ENCODE data around the gene WDFY2. TPM values are rescaled to one million over a fixed set of nuclear protein-coding genes. Genes with fewer than 3 reads are reported as not detected.
"Not testable (repeated sequence)": the region's sequence is repeated elsewhere in the genome, so short reads cannot be mapped to it uniquely, and the experiment has no call there.

WDFY2 gene
- total RNA-seq, 4 donors from 2014 or later, result 5.2 to 11.5 (median 8.5) TPM

DNA sequence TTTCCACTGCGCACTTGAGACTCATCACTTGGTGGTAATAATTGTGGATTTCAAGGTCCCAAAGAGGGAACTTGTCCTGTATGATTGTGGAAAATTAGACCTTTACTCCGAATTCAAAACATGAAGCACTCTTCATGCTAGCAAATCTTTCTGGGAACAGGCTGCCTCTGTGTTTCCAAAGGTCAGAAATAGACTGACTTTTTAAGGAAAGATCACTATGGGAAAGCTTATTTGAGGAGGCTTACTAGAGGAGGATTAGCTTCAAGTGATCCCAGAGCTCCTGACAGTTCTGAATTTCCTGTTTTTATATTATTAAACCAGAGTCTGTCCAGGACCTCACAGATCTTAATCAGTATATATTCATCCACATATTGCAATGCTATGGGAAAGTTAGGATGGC is 5.5 kb downstream of the WDFY2 start:
- 71 to 79% methylated on average over 2 of the region's 2 CpGs for WGBS, 2 donors (ENCODE audit: low coverage in 1 of 2)
- Histone ChIP-seq H3K27me3 (no peaks in the 10 kb centered on the region), H3K4me1 (peaks cover 0 to 61% (median 4%) of the 10 kb centered on the region in 3 donors), H3K36me3 (no peaks in the 10 kb centered on the region), H3K27ac (peak overlapping the region in 2 of 4 donors; percentile 26 to 56), H3K4me3 (no peak overlapping the region), H3K9me3 (no peaks in the 10 kb centered on the region)
- TF ChIP-seq POLR2AphosphoS5 (IDR thresholded peaks at IDR 0.05) (no peak), POLR2A (IDR thresholded peaks at IDR 0.05) (no peak), CTCF (IDR thresholded peaks at IDR 0.05) (no peak), EP300 (IDR thresholded peaks at IDR 0.05) (no peak)
- ATAC-seq, result no peak

GRCh38 chr13:51590231-51590970 is 6.1 kb downstream of the WDFY2 start:
- H3K4me1 ChIP-seq, result peaks cover 0 to 56% (median 4%) of the 10 kb centered on the region in 3 donors

DNA sequence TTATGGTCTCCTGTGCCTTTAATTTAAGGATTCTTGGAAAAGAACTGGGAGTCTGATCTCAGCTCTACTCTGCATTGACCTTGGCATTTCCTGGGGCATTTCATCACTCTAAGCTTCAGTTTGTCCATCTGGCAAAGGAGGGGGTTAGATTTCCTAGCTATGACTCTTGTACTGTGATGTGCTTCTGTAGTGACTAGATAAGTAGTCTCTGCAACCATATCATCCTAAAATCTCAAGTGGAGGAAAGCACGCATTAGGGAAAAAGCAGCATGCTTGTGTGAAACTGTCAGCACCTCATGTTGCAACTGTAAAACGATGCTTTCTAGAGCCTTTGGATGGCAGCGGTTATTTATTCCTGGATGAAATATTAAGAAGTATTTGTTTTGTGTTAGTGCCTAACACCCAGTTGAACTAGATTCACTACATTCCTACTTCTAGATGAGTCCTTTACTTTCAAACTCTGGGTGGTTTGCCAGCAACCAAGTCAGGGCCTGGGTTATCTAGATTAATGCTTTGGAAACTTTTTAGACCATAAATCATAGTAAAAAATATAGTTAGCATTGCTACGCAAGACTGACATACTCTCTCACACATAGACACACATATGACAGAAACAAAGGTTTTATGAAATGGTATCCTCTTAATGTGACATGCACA is 6.8 kb downstream of the WDFY2 start:
- TF ChIP-seq POLR2AphosphoS5 (IDR thresholded peaks at IDR 0.05) (peak; percentile 70), EP300 (IDR thresholded peaks at IDR 0.05) (no peak)
- Histone ChIP-seq H3K27ac (peak overlapping the region in 2 of 4 donors; percentile 39 to 56), H3K4me3 (no peak overlapping the region), H3K9me3 (no peaks in the 10 kb centered on the region), H3K4me1 (peaks cover 0 to 49% (median 0%) of the 10 kb centered on the region in 3 donors), H3K27me3 (no peaks in the 10 kb centered on the region), H3K36me3 (no peaks in the 10 kb centered on the region)
- ATAC-seq, result peak; percentile 93
- WGBS, 2 donors (ENCODE audit: low coverage in 1 of 2), result 22 to 39% methylated on average over 4 of the region's 4 CpGs

More at GRCh38 chr13:51590231-51590970, 6.1 kb downstream of the WDFY2 start:
- no peaks in the 10 kb centered on the region for H3K27me3 ChIP-seq
- no peak for TF ChIP-seq POLR2AphosphoS5 (IDR thresholded peaks at IDR 0.05)
- TF ChIP-seq POLR2A (IDR thresholded peaks at IDR 0.05), result no peak
- no peak for TF ChIP-seq CTCF (IDR thresholded peaks at IDR 0.05)
- no peak for TF ChIP-seq EP300 (IDR thresholded peaks at IDR 0.05)
- H3K27ac ChIP-seq, result peak overlapping the region in 2 of 4 donors; percentile 39 to 56
- no peaks in the 10 kb centered on the region for H3K36me3 ChIP-seq
- 6 to 36% methylated on average over 1 of the region's 1 CpG for WGBS, 2 donors (ENCODE audit: low coverage in 1 of 2)
- H3K9me3 ChIP-seq, result no peaks in the 10 kb centered on the region
- no peak for ATAC-seq
- no peak overlapping the region for H3K4me3 ChIP-seq

GRCh38 chr13:51591938-51592337 is 7.7 kb downstream of the WDFY2 start:
- H3K9me3 ChIP-seq, H3K36me3 ChIP-seq, H3K27me3 ChIP-seq, ATAC-seq, H3K4me3 ChIP-seq: not testable (repeated sequence)
- Histone ChIP-seq H3K27ac (peak overlapping the region in 2 of 4 donors; percentile 39 to 56), H3K4me1 (peaks cover 0 to 45% (median 0%) of the 10 kb centered on the region in 3 donors)
- 94 to 100% methylated on average over 1 of the region's 1 CpG for WGBS, 2 donors (ENCODE audit: low coverage in 1 of 2)

- Histone ChIP-seq H3K9me3 (no peaks in the 10 kb centered on the region), H3K36me3 (no peaks in the 10 kb centered on the region), H3K27me3 (no peaks in the 10 kb centered on the region), H3K27ac (no peak overlapping the region), H3K4me1 (peaks cover 0 to 33% (median 0%) of the 10 kb centered on the region in 3 donors), H3K4me3 (no peak overlapping the region)
- 90% methylated on average over 3 of the region's 3 CpGs for WGBS, 2 donors (ENCODE audit: low coverage in 1 of 2)
- ATAC-seq, result no peak
- no peak for TF ChIP-seq CTCF (IDR thresholded peaks at IDR 0.05)
These were observed 10.2 kb downstream of the WDFY2 start for GRCh38 chr13:51594432-51594831.

- WGBS, 2 donors (ENCODE audit: low coverage in 1 of 2), result 81% methylated on average over 3 of the region's 3 CpGs; no CpG with 5 or more reads in 1 of the 2 donors
- H3K4me1 ChIP-seq, result peaks cover 0 to 23% (median 0%) of the 10 kb centered on the region in 3 donors
These were observed 11.2 kb downstream of the WDFY2 start for GRCh38 chr13:51595416-51595815.

More at GRCh38 chr13:51595416-51595815, 11.2 kb downstream of the WDFY2 start:
- Histone ChIP-seq H3K4me3 (no peak overlapping the region), H3K27me3 (no peaks in the 10 kb centered on the region), H3K27ac (no peak overlapping the region), H3K9me3 (no peaks in the 10 kb centered on the region), H3K36me3 (no peaks in the 10 kb centered on the region)
- ATAC-seq, result no peak
- TF ChIP-seq POLR2AphosphoS5 (IDR thresholded peaks at IDR 0.05) (no peak), POLR2A (IDR thresholded peaks at IDR 0.05) (no peak), EP300 (IDR thresholded peaks at IDR 0.05) (no peak), CTCF (IDR thresholded peaks at IDR 0.05) (no peak)
